Left lung (tissue), 10 donors: ENCODE results near the gene DLGAP4. TPM values are rescaled to one million over a fixed set of nuclear protein-coding genes. Genes with fewer than 3 reads are reported as not detected.

Source experiments
- ATAC-seq: fragments of 200-7000 bp; cut with Tn5 transposase; one replicate; pipeline ENCODE4 v1.9.1; 2020; ENCODE audit warnings: moderate library complexity
- DNase-seq, 4 donors: peaks; one replicate each; pipeline ENCODE4 v3.0.0-alpha.2; 2013 to 2020
- H3K27ac ChIP-seq, 2 donors: fragments of 200-600 bp; sonication (generic) in 1 of 2; one replicate each; pipeline versions ENCODE4 v1.5.0 to v1.8.0; 2020 to 2021
- H3K27me3 ChIP-seq, 2 donors: fragments of 200-600 bp; sonication (generic) in 1 of 2; one replicate each; pipeline versions ENCODE4 v1.5.0 to v1.8.0; 2020 to 2021
- H3K36me3 ChIP-seq, 2 donors: fragments of 200-600 bp; sonication (generic) in 1 of 2; one replicate each; pipeline versions ENCODE4 v1.5.0 to v1.8.0; 2020 to 2021
- H3K4me1 ChIP-seq, 2 donors: fragments of 200-600 bp; one replicate each; pipeline ENCODE4 v1.8.0; 2021
- H3K4me3 ChIP-seq, 2 donors: fragments of 200-600 bp; sonication (generic) in 1 of 2; one replicate each; pipeline versions ENCODE4 v1.5.0 to v1.8.0; 2020 to 2021; ENCODE audit warnings: mild to moderate bottlenecking in 1 of 2
- H3K9me3 ChIP-seq, 2 donors: fragments of 200-600 bp; sonication (generic) in 1 of 2; one replicate each; pipeline versions ENCODE4 v1.5.0 to v1.8.0; 2020 to 2021
- intact Hi-C, 2 donors: fragments of 100-400 bp; cut with DNase I; formaldehyde crosslinking; loops; one replicate each; pipeline versions ENCODE4 v1.11.2 to v1.14.2; 2022
- polyA plus RNA-seq, 6 donors: library from polyadenylated mRNA; unstranded; fragments of 120-200 nt; gene quantifications; one replicate each; pipeline ENCODE4 v1.2.1, GENCODE V29; 2013; ENCODE audit not compliant: insufficient read length in 6 of 6
- total RNA-seq, 2 donors: library from RNA; stranded (reverse); fragmentation: NEBNext Ultra II Directional; extraction: Animal tissue kit (Norgen Biotek cat#: 25700); gene quantifications; one replicate each; pipeline ENCODE4 v1.2.1, GENCODE V29; 2021
- TF ChIP-seq, protein P1 (sequence below), 2 donors: fragments of 200-600 bp; sonication (generic) in 1 of 2; IDR thresholded peaks; one replicate each; pipeline versions ENCODE4 v1.5.0 to v1.8.0; 2021; ENCODE audit warnings: antibody characterized with exemption in 2 of 2
- donor health status: DM: no; HTN: yes; CAD: no.
- donor health status: DM: no; HTN: no; CAD: no.

Gene DLGAP4
- total and polyA plus RNA-seq, 8 donors = 53.5 to 84.3 (median 72.1) TPM

DNA sequence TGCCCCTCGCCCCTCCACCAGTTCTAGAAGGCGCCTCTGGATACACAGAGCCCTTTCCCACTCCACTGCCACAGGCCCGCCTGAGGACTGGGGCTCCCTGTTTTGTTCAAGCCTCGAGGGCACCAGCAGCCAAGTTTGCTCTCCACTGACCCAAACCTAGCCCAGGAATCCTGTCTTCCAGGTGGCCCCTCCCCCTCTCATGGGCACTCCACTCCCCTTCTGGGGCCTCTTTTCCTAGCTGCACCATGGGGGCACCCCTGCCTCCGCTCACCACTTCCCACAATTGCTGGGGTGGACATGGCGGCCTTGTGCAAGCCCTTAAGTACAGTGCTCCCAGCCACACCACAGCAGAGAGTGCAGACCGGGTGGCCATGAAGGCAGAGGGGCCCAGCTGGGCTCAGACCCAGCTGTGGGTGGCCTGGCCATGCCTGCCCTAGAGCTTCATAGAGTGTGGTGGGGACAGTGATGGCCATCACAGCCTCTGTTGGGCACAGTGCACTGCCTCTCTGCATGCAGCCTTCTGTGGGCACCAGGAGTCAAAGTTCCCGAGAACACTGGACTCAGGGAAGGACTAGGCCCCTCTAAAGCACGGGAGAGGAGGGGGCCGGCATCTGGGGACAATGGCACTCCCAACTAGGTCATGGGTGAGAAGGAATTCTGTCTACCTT lies 236.5 kb downstream of the DLGAP4 start:
- intact Hi-C loops = no loop called here
- H3K4me1 ChIP-seq = peaks cover 27 to 43% of the 10 kb centered on the region in 2 donors
- ATAC-seq = no peak
- H3K27ac ChIP-seq = peak overlapping the region in 1 of 2 donors; percentile 87
- DNase-seq = peak in 1 of 4 donors; percentile 28
- TF ChIP-seq, protein P1, sequence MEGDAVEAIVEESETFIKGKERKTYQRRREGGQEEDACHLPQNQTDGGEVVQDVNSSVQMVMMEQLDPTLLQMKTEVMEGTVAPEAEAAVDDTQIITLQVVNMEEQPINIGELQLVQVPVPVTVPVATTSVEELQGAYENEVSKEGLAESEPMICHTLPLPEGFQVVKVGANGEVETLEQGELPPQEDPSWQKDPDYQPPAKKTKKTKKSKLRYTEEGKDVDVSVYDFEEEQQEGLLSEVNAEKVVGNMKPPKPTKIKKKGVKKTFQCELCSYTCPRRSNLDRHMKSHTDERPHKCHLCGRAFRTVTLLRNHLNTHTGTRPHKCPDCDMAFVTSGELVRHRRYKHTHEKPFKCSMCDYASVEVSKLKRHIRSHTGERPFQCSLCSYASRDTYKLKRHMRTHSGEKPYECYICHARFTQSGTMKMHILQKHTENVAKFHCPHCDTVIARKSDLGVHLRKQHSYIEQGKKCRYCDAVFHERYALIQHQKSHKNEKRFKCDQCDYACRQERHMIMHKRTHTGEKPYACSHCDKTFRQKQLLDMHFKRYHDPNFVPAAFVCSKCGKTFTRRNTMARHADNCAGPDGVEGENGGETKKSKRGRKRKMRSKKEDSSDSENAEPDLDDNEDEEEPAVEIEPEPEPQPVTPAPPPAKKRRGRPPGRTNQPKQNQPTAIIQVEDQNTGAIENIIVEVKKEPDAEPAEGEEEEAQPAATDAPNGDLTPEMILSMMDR (IDR thresholded peaks at IDR 0.05) = no peak
- peaks cover 0 to 28% of the 10 kb centered on the region in 2 donors for H3K36me3 ChIP-seq
- H3K4me3 ChIP-seq = peak overlapping the region; percentile 52 to 73
- peaks cover 0 to 4% of the 10 kb centered on the region in 2 donors for H3K27me3 ChIP-seq
- H3K9me3 ChIP-seq = no peaks in the 10 kb centered on the region

DNA sequence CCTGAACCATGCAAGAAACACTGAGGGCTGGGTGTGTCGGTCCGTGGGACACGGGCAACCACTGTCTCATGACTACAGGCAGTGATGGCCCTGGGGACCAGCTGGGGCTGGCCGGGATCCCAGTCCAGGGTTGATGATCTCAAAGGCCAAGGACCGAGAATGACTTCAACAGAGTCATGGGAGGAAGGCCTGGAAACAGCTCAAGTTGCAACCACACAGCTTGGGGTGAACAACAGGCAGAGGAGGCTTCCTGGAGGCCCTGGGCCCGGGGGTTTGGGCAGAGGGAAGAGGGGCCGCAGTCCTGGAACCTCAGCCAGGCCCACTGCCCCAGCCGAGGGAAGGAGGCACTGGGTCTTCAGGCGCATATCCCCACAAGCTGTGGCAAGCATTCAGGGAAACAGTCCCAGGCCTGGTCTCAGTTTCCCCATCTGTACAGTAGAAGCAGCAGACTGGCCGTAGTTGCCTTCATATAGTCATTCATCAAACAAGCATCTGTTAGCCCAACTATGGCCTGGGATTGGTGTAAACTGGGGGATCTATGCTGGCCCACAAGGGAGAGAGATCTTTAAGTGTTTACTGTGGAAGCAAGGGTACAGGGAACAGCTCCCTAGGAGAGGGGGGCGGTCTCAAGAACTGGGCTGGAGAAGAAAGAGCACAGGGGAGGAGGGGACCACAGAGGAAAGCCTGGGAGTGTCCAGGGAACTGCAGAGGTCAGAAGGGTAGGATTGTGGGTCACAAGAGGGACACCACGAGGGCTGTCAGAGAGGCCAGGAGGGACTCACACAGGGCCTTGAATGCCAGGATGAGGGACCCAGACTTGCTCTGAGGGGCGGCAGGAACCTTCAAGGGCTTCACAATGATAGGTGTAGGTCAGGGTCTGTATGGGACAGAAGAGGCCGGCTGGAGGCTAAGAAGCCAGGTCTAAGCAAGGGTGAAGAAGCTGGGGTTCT lies 237.3 kb downstream of the DLGAP4 start:
- H3K4me3 ChIP-seq = peak overlapping the region in 1 of 2 donors; percentile 52
- DNase-seq (no peak), ATAC-seq (no peak)
- peaks cover 0 to 4% of the 10 kb centered on the region in 2 donors for H3K27me3 ChIP-seq
- H3K36me3 ChIP-seq = peaks cover 0 to 37% of the 10 kb centered on the region in 2 donors
- peak overlapping the region; percentile 29 to 87 for H3K27ac ChIP-seq
- intact Hi-C loops = no loop called here
- no peaks in the 10 kb centered on the region for H3K9me3 ChIP-seq
- TF ChIP-seq, protein P1 (IDR thresholded peaks at IDR 0.05) = no peak
- peaks cover 27 to 43% of the 10 kb centered on the region in 2 donors for H3K4me1 ChIP-seq

DNA sequence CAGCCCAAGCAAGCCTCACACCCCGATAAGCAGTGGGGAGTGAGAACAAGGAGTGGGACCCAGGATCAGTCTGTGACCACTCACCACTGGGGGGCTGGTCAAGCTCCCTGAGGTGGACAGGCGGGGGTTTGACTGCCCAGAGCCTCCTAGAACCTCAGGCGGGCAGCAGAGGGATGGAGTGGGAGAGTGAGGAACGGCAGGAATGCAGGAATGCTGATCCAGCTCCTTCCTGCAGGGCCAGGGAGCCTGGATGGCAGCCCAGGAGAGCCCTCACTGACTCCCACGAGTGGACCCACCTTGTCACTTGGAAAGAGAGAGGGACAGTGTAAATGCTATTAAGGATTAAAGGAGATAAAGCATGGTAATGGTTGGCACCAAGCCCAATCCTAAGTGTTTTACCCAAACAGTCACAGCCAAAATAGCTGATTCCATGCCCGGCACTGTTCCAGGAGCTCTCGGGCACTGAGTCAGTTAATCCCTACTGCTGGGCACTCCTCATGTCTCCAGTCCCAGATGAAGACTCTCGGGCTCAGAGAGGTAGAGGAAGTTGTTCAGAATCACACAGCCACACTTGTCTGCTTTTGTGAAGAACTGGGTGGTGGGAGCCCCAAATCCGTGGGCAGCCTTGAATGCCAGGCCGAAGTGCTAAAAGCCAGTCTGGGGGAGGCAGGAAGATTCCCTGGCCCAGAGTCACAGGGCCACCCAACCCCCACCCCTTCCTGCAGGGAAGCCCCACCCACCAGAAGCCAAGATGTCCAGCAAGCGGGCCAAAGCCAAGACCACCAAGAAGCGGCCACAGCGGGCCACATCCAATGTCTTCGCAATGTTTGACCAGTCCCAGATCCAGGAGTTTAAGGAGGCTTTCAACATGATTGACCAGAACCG lies 238.2 kb downstream of the DLGAP4 start:
- ATAC-seq (peak; percentile 52), DNase-seq (peak in 1 of 4 donors; percentile 59)
- peak overlapping the region in 1 of 2 donors; percentile 29 for H3K27ac ChIP-seq
- peaks cover 27 to 43% of the 10 kb centered on the region in 2 donors for H3K4me1 ChIP-seq
- intact Hi-C loops = no loop called here
- H3K27me3 ChIP-seq = peaks cover 0 to 4% of the 10 kb centered on the region in 2 donors
- peak overlapping the region in 1 of 2 donors; percentile 52 for H3K4me3 ChIP-seq
- H3K9me3 ChIP-seq = no peaks in the 10 kb centered on the region
- TF ChIP-seq, protein P1 (IDR thresholded peaks at IDR 0.05) = no peak
- H3K36me3 ChIP-seq = peaks cover 0 to 46% of the 10 kb centered on the region in 2 donors

DNA sequence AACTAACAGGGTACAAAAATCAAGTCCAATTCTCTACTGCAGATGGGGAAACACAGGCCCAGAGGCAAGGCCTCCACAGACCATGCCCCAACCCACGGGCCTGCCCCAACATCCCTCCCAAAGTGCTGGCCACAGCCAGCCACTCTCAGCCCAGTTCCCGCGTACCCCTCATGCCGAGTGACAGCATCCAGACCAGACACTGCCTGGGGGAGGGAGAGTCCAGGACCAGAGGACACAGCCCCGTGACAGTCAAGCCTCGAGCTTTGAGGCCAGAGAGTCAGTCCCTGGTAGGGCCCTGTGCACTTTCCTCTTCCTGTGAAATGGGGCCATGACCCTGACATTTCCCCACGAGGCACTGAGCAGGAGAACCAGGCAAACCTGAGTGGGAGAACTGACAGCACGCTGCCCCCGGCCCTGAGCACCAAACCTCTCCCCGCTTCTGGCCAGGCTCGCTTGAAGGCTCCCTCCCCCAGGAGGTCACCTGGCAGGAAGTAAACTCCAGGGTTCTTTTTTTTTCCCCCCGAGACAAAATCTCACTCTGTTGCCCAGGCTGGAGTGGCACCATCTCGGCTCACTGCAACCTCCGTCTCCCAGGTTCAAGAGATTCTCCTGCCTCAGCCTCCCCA lies 240.1 kb downstream of the DLGAP4 start:
- intact Hi-C loops = no loop called here
- H3K36me3 ChIP-seq = peaks cover 0 to 49% of the 10 kb centered on the region in 2 donors
- ATAC-seq (no peak), DNase-seq (no peak)
- no peak overlapping the region for H3K27ac ChIP-seq
- TF ChIP-seq, protein P1 (IDR thresholded peaks at IDR 0.05) = no peak
- no peak overlapping the region for H3K4me3 ChIP-seq
- peaks cover 0 to under 1% of the 10 kb centered on the region in 2 donors for H3K27me3 ChIP-seq
- peaks cover 27 to 31% of the 10 kb centered on the region in 2 donors for H3K4me1 ChIP-seq
- no peaks in the 10 kb centered on the region for H3K9me3 ChIP-seq
